ENCODE data around the gene AMIGO1. TPM values are rescaled to one million over a fixed set of nuclear protein-coding genes. Genes with fewer than 3 reads are reported as not detected.

AMIGO1 gene
- total RNA-seq, 1 experiment from 2014 or later = 0.10 TPM

DNA sequence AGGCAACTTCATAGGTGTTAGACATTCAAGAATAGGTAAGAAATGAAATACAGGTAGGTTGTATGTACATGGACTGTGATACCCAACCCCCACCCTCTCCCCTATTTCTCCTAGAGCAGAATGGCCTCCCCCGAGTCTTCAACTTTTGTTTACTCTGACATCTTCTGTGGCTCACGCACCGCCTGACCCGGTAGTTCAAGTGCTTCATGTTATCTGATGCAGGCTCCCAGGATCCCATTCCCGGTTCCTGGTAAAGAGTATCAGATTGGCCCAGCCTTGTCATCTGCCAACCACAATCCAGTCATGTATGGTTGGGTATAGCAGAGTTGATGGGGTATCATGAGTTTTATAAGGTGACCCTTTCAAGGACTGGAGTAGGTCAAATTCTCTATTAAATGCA is 48.0 kb upstream of the AMIGO1 start:
- Histone ChIP-seq H2AFZ (ENCODE audit: low read depth, low read length, poor library complexity, severe bottlenecking) (no peak overlapping the region), H3K4me2 (ENCODE audit: low read length) (no peak overlapping the region), H3K9me3 (ENCODE audit: control insufficient read depth in 1 of 2, insufficient read depth in 1 of 2, low read depth in 1 of 2, low read length in 2 of 2) (no peaks in the 10 kb centered on the region), H3K79me2 (ENCODE audit: insufficient read depth, low read length) (peaks cover 100% of the 10 kb centered on the region), H3K4me3 (replicated peaks in 1 of 2; ENCODE audit: low read depth in 1 of 2, low read length in 2 of 2) (no peak overlapping the region), H4K20me1 (ENCODE audit: insufficient read depth) (peaks cover 14% of the 10 kb centered on the region), H3K27me3 (ENCODE audit: insufficient read depth, low read length) (no peaks in the 10 kb centered on the region), H3K9ac (ENCODE audit: low read length) (no peak overlapping the region), H3K9me2 (ENCODE audit: insufficient read depth) (no peaks in the 10 kb centered on the region), H3K36me3 (ENCODE audit: control insufficient read depth in 1 of 2, insufficient read depth in 2 of 2, low read length in 2 of 2) (no peaks in the 10 kb centered on the region), H3K4me1 (ENCODE audit: control insufficient read depth in 1 of 2, insufficient read depth in 2 of 2, low read length in 2 of 2) (0 out of 4 replicates have a peak, but pooled peaks cover 0 to 2% of the 10 kb centered on the region in 2 experiments), H3K27ac (ENCODE audit: low read depth, low read length) (no peak overlapping the region)
- intact Hi-C loops (cut with micrococcal nuclease) = no loop called here
- POLR2A ChIA-PET = interaction anchor here (2.8 kb wide), 1 partner anchor 9 kb away, joined by 7 read pairs; the partner anchor contains the start of gene GNAI3
- TF ChIP-seq, protein P1, sequence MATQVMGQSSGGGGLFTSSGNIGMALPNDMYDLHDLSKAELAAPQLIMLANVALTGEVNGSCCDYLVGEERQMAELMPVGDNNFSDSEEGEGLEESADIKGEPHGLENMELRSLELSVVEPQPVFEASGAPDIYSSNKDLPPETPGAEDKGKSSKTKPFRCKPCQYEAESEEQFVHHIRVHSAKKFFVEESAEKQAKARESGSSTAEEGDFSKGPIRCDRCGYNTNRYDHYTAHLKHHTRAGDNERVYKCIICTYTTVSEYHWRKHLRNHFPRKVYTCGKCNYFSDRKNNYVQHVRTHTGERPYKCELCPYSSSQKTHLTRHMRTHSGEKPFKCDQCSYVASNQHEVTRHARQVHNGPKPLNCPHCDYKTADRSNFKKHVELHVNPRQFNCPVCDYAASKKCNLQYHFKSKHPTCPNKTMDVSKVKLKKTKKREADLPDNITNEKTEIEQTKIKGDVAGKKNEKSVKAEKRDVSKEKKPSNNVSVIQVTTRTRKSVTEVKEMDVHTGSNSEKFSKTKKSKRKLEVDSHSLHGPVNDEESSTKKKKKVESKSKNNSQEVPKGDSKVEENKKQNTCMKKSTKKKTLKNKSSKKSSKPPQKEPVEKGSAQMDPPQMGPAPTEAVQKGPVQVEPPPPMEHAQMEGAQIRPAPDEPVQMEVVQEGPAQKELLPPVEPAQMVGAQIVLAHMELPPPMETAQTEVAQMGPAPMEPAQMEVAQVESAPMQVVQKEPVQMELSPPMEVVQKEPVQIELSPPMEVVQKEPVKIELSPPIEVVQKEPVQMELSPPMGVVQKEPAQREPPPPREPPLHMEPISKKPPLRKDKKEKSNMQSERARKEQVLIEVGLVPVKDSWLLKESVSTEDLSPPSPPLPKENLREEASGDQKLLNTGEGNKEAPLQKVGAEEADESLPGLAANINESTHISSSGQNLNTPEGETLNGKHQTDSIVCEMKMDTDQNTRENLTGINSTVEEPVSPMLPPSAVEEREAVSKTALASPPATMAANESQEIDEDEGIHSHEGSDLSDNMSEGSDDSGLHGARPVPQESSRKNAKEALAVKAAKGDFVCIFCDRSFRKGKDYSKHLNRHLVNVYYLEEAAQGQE (IDR thresholded peaks at IDR 0.05; ENCODE audit: low read depth) = no peak
- TF ChIP-seq, protein P2, sequence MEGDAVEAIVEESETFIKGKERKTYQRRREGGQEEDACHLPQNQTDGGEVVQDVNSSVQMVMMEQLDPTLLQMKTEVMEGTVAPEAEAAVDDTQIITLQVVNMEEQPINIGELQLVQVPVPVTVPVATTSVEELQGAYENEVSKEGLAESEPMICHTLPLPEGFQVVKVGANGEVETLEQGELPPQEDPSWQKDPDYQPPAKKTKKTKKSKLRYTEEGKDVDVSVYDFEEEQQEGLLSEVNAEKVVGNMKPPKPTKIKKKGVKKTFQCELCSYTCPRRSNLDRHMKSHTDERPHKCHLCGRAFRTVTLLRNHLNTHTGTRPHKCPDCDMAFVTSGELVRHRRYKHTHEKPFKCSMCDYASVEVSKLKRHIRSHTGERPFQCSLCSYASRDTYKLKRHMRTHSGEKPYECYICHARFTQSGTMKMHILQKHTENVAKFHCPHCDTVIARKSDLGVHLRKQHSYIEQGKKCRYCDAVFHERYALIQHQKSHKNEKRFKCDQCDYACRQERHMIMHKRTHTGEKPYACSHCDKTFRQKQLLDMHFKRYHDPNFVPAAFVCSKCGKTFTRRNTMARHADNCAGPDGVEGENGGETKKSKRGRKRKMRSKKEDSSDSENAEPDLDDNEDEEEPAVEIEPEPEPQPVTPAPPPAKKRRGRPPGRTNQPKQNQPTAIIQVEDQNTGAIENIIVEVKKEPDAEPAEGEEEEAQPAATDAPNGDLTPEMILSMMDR (IDR thresholded peaks at IDR 0.05 in 2 of 3, conservative IDR thresholded peaks at IDR 0.05 in 1 of 3; ENCODE audit: borderline replicate concordance in 1 of 3, insufficient read depth in 1 of 3, low read depth in 2 of 3, low read length in 2 of 3) = no peak
- TF ChIP-seq EZH2phosphoT487 (IDR thresholded peaks at IDR 0.05; ENCODE audit: borderline replicate concordance) (no peak), FOSL1 (IDR thresholded peaks at IDR 0.05; ENCODE audit: low read depth) (no peak), SRF (IDR thresholded peaks at IDR 0.05; ENCODE audit: low read depth) (no peak)
- CTCF ChIA-PET = no interaction called here
- RAD21 ChIA-PET (ENCODE audit: low non-redundant PET in 1 of 2, low total read pairs in 2 of 2, uncharacterized antibody in 2 of 2, unreplicated experiment in 2 of 2) = no interaction called here
- BruUV-seq (replicated peaks) = no TSS peak
- DNase-seq (ENCODE audit: low read depth, low spot score) (no peak), ATAC-seq (no peak)
